Mucosa of stomach (tissue), 1 donor: Measurements from ENCODE around the gene SEC11A.
"Not testable (repeated sequence)": the region's sequence is repeated elsewhere in the genome, so short reads cannot be mapped to it uniquely, and the experiment has no call there.

Source experiments
- H3K27me3 ChIP-seq: one replicate; pipeline ENCODE4 v1.7.0; 2013; ENCODE audit warnings: mild to moderate bottlenecking, low read length; ENCODE audit not compliant: control insufficient read depth, insufficient read depth
- H3K36me3 ChIP-seq: one replicate; pipeline ENCODE4 v1.7.0; 2013; ENCODE audit warnings: low read length; ENCODE audit not compliant: control insufficient read depth, insufficient read depth
- H3K4me1 ChIP-seq: one replicate; pipeline ENCODE4 v1.7.0; 2013; ENCODE audit warnings: mild to moderate bottlenecking, low read length; ENCODE audit not compliant: control insufficient read depth, insufficient read depth
- H3K4me3 ChIP-seq: one replicate; pipeline ENCODE4 v1.7.0; 2013; ENCODE audit warnings: low read length
- H3K9ac ChIP-seq: one replicate; pipeline ENCODE4 v1.7.0; 2013; ENCODE audit warnings: mild to moderate bottlenecking, low read length, moderate library complexity
- H3K9me3 ChIP-seq: one replicate; pipeline ENCODE4 v1.7.0; 2013; ENCODE audit warnings: mild to moderate bottlenecking, low read length, moderate library complexity; ENCODE audit not compliant: control insufficient read depth
- donor health status: Pancreatic carcinoma.

The SEC11A gene

GRCh38 chr15:84751721-84752120 lies 35.8 kb upstream of the SEC11A start:
- not testable (repeated sequence) for H3K9ac ChIP-seq, H3K4me3 ChIP-seq, H3K36me3 ChIP-seq, H3K27me3 ChIP-seq, H3K9me3 ChIP-seq
- peaks cover 38% of the 10 kb centered on the region for H3K4me1 ChIP-seq

- Histone ChIP-seq H3K4me3 (no peak overlapping the region), H3K9ac (peak overlapping the region; percentile 53)
Measured at GRCh38 chr15:84750583-84751092, 34.7 kb upstream of the SEC11A start.

GRCh38 chr15:84749111-84749991 lies 33.4 kb upstream of the SEC11A start:
- Histone ChIP-seq H3K27me3 (no peaks in the 10 kb centered on the region), H3K4me3 (peak overlapping the region; percentile 47), H3K36me3 (no peaks in the 10 kb centered on the region), H3K9ac (peak overlapping the region; percentile 80), H3K4me1 (peaks cover 32% of the 10 kb centered on the region), H3K9me3 (no peaks in the 10 kb centered on the region)

More at GRCh38 chr15:84750583-84751092, 34.7 kb upstream of the SEC11A start:
- peaks cover 38% of the 10 kb centered on the region for H3K4me1 ChIP-seq
- no peaks in the 10 kb centered on the region for H3K27me3 ChIP-seq
- H3K36me3 ChIP-seq: no peaks in the 10 kb centered on the region
- no peaks in the 10 kb centered on the region for H3K9me3 ChIP-seq

- peaks cover 27% of the 10 kb centered on the region for H3K4me1 ChIP-seq
- no peaks in the 10 kb centered on the region for H3K9me3 ChIP-seq
- peak within 1 kb of the TSS; percentile 65 for H3K4me3 ChIP-seq
- no peaks in the 10 kb centered on the region for H3K36me3 ChIP-seq
- peak within 1 kb of the TSS; percentile 96 for H3K9ac ChIP-seq
- no peaks in the 10 kb centered on the region for H3K27me3 ChIP-seq
Measured at GRCh38 chr15:84748274-84749110, 32.6 kb upstream of the SEC11A start, which contains the start of gene ZNF592. ZNF592 (plus strand) TSS chr15:84748592; CDS start chr15:84782676, 34,084 bp downstream.

- peak overlapping the region; percentile 65 for H3K4me3 ChIP-seq
- peaks cover 23% of the 10 kb centered on the region for H3K4me1 ChIP-seq
- no peaks in the 10 kb centered on the region for H3K36me3 ChIP-seq
- no peaks in the 10 kb centered on the region for H3K27me3 ChIP-seq
- peak overlapping the region; percentile 96 for H3K9ac ChIP-seq
- no peaks in the 10 kb centered on the region for H3K9me3 ChIP-seq
Measured at GRCh38 chr15:84747416-84748273, 31.7 kb upstream of the SEC11A start.

- Histone ChIP-seq H3K9me3 (no peaks in the 10 kb centered on the region), H3K4me1 (no peaks in the 10 kb centered on the region), H3K9ac (no peak overlapping the region), H3K36me3 (no peaks in the 10 kb centered on the region), H3K4me3 (no peak overlapping the region), H3K27me3 (no peaks in the 10 kb centered on the region)
Measured at GRCh38 chr15:84741121-84741520, 25.2 kb upstream of the SEC11A start.

- Histone ChIP-seq H3K9ac (no peak overlapping the region), H3K9me3 (no peaks in the 10 kb centered on the region), H3K4me3 (no peak overlapping the region), H3K27me3 (no peaks in the 10 kb centered on the region), H3K4me1 (peaks cover 2% of the 10 kb centered on the region), H3K36me3 (no peaks in the 10 kb centered on the region)
Measured at GRCh38 chr15:84740691-84741090, 24.8 kb upstream of the SEC11A start.

- Histone ChIP-seq H3K27me3 (no peaks in the 10 kb centered on the region), H3K4me3 (no peak overlapping the region), H3K36me3 (no peaks in the 10 kb centered on the region), H3K9me3 (no peaks in the 10 kb centered on the region), H3K4me1 (peaks cover 12% of the 10 kb centered on the region), H3K9ac (no peak overlapping the region)
Measured at GRCh38 chr15:84737005-84737404, 21.1 kb upstream of the SEC11A start.

GRCh38 chr15:84736375-84736774 lies 20.4 kb upstream of the SEC11A start:
- Histone ChIP-seq H3K9me3 (no peaks in the 10 kb centered on the region), H3K27me3 (no peaks in the 10 kb centered on the region), H3K4me3 (no peak overlapping the region), H3K36me3 (no peaks in the 10 kb centered on the region), H3K9ac (peak overlapping the region; percentile 5), H3K4me1 (peaks cover 12% of the 10 kb centered on the region)

- H3K4me1 ChIP-seq: peaks cover 12% of the 10 kb centered on the region
- not testable (repeated sequence) for H3K9me3 ChIP-seq, H3K27me3 ChIP-seq, H3K36me3 ChIP-seq
- peak overlapping the region; percentile 53 for H3K9ac ChIP-seq
- H3K4me3 ChIP-seq: peak overlapping the region; percentile 1
Measured at GRCh38 chr15:84735480-84736061, 19.6 kb upstream of the SEC11A start.
